Measurements from ENCODE around the gene DCUN1D2. TPM values are rescaled to one million over a fixed set of nuclear protein-coding genes. Genes with fewer than 3 reads are reported as not detected.
A peak's percentile ranks its signal among the peaks of the same experiment; 100 is the strongest.

Gene DCUN1D2
- total and polyA plus RNA-seq, 12 donors, result 40.9 to 307 (median 219) TPM

DNA sequence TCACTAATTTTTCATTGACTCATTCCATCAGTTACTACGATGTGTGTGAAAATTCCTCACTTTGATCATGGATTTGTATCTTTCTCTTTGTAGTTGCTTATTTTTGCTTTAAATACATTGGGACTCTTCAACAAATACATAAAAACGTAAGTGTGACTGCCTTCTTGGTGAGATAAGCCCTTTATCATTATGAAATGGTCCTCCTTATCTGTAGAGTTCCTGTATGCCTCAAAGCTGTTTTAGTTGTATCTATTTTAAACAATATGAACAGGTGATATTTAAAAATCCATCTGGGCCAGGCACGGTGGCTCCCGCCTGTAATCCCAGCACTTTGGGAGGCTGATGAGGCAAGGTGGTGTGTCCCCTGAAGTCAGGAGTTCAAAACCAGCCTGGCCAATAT, 11.3 kb downstream of the DCUN1D2 start:
- intact Hi-C loops (cut with DNase I), result no loop called here
- TF ChIP-seq, protein P1, sequence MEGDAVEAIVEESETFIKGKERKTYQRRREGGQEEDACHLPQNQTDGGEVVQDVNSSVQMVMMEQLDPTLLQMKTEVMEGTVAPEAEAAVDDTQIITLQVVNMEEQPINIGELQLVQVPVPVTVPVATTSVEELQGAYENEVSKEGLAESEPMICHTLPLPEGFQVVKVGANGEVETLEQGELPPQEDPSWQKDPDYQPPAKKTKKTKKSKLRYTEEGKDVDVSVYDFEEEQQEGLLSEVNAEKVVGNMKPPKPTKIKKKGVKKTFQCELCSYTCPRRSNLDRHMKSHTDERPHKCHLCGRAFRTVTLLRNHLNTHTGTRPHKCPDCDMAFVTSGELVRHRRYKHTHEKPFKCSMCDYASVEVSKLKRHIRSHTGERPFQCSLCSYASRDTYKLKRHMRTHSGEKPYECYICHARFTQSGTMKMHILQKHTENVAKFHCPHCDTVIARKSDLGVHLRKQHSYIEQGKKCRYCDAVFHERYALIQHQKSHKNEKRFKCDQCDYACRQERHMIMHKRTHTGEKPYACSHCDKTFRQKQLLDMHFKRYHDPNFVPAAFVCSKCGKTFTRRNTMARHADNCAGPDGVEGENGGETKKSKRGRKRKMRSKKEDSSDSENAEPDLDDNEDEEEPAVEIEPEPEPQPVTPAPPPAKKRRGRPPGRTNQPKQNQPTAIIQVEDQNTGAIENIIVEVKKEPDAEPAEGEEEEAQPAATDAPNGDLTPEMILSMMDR (IDR thresholded peaks at IDR 0.05), result no peak
- Histone ChIP-seq H3K4me1 (peaks cover 0 to 22% (median 5%) of the 10 kb centered on the region in 9 donors), H3K27ac (no peak overlapping the region), H3K4me3 (no peak overlapping the region), H3K27me3 (no peaks in the 10 kb centered on the region), H3K36me3 (peaks cover 0 to 80% (median 27%) of the 10 kb centered on the region in 9 donors), H3K9me3 (peaks cover 0 to 4% (median 0%) of the 10 kb centered on the region in 11 donors)
- 70 to 74% methylated on average over 4 of the region's 4 CpGs for WGBS, 2 donors
- ATAC-seq (no peak), DNase-seq (no peak)

DNA sequence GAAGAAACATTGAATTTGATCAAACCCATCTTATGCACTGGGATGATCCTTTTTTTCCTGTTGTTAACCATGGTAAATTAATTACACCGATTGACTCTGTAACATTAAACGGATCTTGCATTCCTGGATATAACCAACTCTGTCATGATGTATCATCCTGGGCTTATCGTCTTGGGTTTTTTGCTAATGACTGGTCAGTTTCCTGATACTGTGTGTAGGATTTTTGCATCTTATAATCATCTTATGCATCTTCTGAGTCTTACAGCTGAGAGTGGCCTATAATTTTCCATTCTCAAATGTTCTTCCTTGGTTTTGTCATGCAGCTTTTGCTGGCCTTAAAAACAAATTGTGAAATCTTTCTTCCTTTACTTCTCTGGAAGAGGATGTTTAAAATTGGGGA, 12.8 kb downstream of the DCUN1D2 start:
- Histone ChIP-seq H3K4me3 (no peak overlapping the region), H3K36me3 (peaks cover 0 to 79% (median 27%) of the 10 kb centered on the region in 9 donors), H3K27ac (no peak overlapping the region), H3K27me3 (no peaks in the 10 kb centered on the region), H3K9me3 (peaks cover 0 to 4% (median 0%) of the 10 kb centered on the region in 11 donors), H3K4me1 (peaks cover 0 to 32% (median 13%) of the 10 kb centered on the region in 9 donors)
- WGBS, 2 donors, result 96 to 98% methylated on average over 3 of the region's 3 CpGs
- DNase-seq (no peak), ATAC-seq (no peak)
- intact Hi-C loops (cut with DNase I), result no loop called here
- TF ChIP-seq, protein P1 (IDR thresholded peaks at IDR 0.05), result no peak

DNA sequence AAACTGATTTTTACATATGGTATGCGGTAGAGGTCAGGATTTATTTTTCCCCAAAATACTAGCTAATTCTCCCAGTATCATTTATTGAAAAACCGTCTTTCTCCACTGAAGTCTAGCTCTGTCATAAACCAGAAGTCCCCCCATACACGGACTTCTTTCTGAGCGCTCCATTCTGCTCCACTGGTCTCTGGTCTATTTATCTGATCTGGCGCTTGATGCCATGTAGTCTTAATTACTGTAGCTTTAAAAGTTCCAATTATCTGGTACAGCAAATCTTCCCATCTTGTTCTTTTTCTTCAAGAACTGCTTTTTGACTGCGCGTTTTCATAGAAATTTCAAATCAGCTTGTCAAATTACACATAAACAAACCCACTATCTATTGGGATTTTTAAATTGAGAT, 13.7 kb downstream of the DCUN1D2 start:
- 96 to 97% methylated on average over 7 of the region's 7 CpGs for WGBS, 2 donors
- Histone ChIP-seq H3K4me1 (peaks cover 0 to 33% (median 13%) of the 10 kb centered on the region in 9 donors), H3K9me3 (peaks cover 0 to 4% (median 0%) of the 10 kb centered on the region in 11 donors), H3K27ac (no peak overlapping the region), H3K27me3 (no peaks in the 10 kb centered on the region), H3K36me3 (peaks cover 0 to 80% (median 27%) of the 10 kb centered on the region in 9 donors), H3K4me3 (no peak overlapping the region)
- intact Hi-C loops (cut with DNase I), result no loop called here
- ATAC-seq, result no peak
- TF ChIP-seq, protein P1 (IDR thresholded peaks at IDR 0.05), result no peak
- DNase-seq, result no peak

DNA sequence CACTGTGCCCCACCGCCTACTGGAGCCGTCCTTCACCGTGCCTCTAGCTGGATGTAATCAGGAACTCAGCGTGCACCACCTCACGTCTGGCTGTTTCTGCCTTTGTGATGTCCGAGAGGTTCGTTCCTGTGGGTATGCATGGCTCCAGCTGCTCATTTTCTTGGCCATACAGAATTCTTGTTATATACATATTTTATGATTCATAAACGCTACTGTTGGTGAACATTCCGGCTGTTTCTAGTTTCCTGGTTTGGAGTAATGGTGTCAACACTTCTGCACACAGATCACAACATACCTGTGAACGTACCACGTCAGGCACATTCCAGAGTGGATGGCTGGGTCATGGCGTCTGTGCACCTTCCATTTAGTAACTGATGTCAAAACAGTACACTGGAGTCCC, 14.6 kb downstream of the DCUN1D2 start:
- DNase-seq (no peak), ATAC-seq (no peak)
- H3K4me1 ChIP-seq, result peaks cover 0 to 38% (median 16%) of the 10 kb centered on the region in 9 donors
- TF ChIP-seq, protein P1 (IDR thresholded peaks at IDR 0.05), result no peak
- H3K27me3 ChIP-seq, result no peaks in the 10 kb centered on the region
- H3K9me3 ChIP-seq, result peaks cover 0 to 4% (median 0%) of the 10 kb centered on the region in 11 donors
- intact Hi-C loops (cut with DNase I), result no loop called here
- peak overlapping the region in 1 of 10 donors; percentile 0 for H3K27ac ChIP-seq
- peaks cover 0 to 86% (median 27%) of the 10 kb centered on the region in 9 donors for H3K36me3 ChIP-seq
- 80 to 81% methylated on average over 12 of the region's 12 CpGs for WGBS, 2 donors
- H3K4me3 ChIP-seq, result no peak overlapping the region

Data from heart right ventricle (tissue), 16 donors.